Measurements from ENCODE around the gene NYAP2.

DNA sequence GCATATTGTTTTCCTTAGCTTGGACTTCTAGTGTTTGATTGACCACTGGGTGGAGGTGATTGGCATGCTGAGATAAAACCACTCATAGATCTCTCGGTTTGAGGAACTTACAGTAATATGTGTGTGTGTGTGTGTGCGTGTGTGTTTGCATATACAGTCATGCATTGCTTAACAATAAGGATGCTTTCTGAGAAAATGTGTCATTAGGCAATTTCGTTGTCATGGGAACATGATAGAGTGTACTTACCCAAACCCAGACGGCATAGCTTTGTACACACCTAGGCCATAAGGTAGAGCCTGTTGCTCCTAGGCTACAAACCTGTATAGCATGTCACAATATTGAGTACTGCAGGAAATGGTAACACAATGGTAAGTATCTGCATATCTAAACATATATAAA lies 167.3 kb downstream of the NYAP2 start:
- TF ChIP-seq, protein P1, sequence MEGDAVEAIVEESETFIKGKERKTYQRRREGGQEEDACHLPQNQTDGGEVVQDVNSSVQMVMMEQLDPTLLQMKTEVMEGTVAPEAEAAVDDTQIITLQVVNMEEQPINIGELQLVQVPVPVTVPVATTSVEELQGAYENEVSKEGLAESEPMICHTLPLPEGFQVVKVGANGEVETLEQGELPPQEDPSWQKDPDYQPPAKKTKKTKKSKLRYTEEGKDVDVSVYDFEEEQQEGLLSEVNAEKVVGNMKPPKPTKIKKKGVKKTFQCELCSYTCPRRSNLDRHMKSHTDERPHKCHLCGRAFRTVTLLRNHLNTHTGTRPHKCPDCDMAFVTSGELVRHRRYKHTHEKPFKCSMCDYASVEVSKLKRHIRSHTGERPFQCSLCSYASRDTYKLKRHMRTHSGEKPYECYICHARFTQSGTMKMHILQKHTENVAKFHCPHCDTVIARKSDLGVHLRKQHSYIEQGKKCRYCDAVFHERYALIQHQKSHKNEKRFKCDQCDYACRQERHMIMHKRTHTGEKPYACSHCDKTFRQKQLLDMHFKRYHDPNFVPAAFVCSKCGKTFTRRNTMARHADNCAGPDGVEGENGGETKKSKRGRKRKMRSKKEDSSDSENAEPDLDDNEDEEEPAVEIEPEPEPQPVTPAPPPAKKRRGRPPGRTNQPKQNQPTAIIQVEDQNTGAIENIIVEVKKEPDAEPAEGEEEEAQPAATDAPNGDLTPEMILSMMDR (IDR thresholded peaks at IDR 0.05; ENCODE audit: insufficient read depth, low read length) = no peak
- TF ChIP-seq, protein P2, sequence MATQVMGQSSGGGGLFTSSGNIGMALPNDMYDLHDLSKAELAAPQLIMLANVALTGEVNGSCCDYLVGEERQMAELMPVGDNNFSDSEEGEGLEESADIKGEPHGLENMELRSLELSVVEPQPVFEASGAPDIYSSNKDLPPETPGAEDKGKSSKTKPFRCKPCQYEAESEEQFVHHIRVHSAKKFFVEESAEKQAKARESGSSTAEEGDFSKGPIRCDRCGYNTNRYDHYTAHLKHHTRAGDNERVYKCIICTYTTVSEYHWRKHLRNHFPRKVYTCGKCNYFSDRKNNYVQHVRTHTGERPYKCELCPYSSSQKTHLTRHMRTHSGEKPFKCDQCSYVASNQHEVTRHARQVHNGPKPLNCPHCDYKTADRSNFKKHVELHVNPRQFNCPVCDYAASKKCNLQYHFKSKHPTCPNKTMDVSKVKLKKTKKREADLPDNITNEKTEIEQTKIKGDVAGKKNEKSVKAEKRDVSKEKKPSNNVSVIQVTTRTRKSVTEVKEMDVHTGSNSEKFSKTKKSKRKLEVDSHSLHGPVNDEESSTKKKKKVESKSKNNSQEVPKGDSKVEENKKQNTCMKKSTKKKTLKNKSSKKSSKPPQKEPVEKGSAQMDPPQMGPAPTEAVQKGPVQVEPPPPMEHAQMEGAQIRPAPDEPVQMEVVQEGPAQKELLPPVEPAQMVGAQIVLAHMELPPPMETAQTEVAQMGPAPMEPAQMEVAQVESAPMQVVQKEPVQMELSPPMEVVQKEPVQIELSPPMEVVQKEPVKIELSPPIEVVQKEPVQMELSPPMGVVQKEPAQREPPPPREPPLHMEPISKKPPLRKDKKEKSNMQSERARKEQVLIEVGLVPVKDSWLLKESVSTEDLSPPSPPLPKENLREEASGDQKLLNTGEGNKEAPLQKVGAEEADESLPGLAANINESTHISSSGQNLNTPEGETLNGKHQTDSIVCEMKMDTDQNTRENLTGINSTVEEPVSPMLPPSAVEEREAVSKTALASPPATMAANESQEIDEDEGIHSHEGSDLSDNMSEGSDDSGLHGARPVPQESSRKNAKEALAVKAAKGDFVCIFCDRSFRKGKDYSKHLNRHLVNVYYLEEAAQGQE (IDR thresholded peaks at IDR 0.05; ENCODE audit: insufficient replicate concordance, low read depth) = no peak

Measured in HL-60 (cell line).